Measurements from ENCODE around the gene ETV6.

- no peak for TF ChIP-seq CTCF (IDR thresholded peaks at IDR 0.05)
- no peak for TF ChIP-seq REST (IDR thresholded peaks at IDR 0.05; ENCODE audit: insufficient read depth in 1 of 2, low read depth in 2 of 2, low read length in 1 of 2)
- no peak for TF ChIP-seq POLR2AphosphoS5 (IDR thresholded peaks at IDR 0.05; ENCODE audit: low read depth, low read length)
- TF ChIP-seq TCF7L2 (IDR thresholded peaks at IDR 0.05; ENCODE audit: low read depth, low read length): no peak
Observed at GRCh38 chr12:11688831-11689230, 39.4 kb downstream of the ETV6 start.

Data from Panc1 (cell line).